NCI-H1417 treated with DMSO at 0.1 percent for 48 hours (cell line): Measurements from ENCODE around the gene AQP10.
"Not testable (repeated sequence)": the region's sequence is repeated elsewhere in the genome, so short reads cannot be mapped to it uniquely, and the experiment has no call there.

ENCODE experiments used
- DNase-seq: peaks from one replicate; lab custom pipeline; 2025; lab: John Stamatoyannopoulos, UW

Gene AQP10

DNA sequence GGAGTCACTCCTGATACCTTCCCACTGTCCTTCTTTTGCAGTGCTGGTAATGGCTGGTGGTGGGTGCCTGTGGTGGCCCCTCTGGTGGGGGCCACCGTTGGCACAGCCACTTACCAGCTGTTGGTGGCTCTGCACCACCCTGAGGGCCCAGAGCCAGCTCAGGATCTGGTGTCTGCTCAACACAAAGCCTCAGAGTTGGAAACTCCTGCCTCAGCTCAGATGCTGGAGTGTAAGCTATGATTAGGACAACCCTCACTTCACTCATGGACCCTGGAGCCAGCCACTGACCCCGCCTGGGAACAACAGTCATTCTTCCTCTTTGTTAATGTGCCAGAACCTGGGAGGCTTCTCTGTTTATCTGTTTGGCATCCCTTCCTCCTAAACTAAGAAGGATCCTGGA, 3.3 kb downstream of the AQP10 start:
- no peak for DNase-seq

DNA sequence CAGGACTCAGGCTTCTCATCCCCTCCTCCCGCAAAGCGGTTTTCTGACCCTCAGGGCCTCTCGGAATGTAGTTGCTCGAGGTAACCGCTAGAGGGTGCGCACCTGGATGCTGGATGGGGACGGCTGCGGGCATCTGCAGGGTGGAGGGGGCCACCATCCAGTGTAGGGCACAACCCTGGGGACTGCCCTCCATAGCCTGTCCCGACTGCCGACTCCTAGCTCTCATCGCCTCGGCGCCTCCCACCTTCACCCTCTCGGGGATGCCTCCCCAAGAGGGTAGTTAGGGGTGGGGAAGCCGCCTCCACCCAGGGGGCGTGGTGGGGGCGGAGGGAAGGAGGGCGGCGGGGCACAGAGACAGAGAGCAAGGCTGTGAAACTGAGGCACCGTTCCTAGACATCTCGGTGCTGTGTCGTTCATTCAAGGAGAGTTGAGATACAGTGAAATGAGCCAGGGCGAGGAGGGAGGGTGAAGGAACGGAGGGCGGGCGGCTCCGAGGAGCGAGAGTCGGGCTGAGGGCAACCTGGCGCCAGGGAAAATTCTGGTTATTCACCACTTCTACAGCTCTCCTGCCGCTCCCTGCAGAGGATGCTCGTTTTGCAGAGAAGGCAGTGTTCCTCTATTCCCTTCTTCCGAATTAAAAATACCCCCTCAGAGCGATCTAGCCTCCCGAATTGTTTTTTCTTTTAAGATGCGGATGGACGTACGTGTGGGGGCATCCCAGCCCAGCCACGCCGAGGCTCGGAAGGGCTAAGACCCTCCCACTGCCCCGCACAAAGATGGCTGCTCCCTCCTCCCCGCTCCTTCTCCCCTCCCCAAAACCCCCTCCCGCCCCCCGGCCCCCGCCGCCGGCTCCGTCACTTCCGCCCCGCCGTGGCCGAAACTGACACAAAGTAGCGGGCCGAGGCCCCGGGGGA, 4.0 kb downstream of the AQP10 start, which contains the start of gene ATP8B2:
Gene ATP8B2, plus strand, starts transcription at position 857 of the 914 bp plus-strand sequence. CDS start 2,617 bp downstream, outside the sequence.
- DNase-seq = no peak

DNA sequence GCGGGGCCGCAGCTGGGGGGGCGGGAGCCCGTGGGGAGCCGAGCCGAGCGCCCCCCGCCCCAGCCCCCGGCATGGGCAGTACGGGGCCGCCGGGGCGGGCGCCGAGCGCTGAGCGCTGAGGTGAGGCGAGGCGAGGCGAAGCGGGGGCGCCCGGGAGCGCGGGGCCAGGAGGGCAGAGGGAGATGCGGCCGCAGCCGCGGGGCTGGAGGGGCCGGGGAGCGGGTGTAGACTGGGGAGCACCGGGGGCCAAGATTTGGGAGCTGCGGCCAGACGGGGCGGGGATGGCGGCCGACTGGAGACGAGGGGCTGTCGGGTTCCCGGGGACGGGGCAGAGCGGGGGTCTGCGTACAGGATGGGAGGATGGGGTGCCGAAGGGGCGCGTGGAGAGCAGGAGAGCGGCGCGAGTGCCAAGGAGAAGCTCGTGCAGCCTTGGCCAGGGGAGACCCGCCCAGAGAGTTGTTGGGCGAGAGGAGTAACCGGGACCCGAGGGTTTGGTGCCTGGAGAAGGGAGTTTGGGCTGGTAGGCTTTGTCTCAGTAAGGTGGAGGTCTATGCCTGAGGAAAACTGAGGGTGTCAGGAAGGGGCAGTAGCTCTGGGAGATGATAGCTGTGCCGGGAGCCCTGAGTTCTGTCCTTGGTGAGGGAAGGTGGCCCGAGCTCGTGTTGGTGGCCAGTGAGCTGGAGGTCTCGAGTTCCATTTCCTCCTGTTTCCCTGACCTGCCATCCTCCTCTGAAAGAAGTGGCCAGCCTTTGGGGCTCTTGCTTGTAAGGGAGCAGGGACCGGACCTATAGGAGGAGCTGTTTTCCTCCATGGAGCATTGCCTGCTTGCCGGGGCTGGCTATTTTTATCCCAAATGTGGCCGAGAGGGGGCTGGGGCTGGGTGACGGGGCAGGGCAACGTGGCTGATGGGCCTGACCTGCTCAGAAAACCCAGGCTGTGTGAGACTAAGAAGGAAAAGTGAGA, 5.0 kb downstream of the AQP10 start:
- DNase-seq = no peak

DNA sequence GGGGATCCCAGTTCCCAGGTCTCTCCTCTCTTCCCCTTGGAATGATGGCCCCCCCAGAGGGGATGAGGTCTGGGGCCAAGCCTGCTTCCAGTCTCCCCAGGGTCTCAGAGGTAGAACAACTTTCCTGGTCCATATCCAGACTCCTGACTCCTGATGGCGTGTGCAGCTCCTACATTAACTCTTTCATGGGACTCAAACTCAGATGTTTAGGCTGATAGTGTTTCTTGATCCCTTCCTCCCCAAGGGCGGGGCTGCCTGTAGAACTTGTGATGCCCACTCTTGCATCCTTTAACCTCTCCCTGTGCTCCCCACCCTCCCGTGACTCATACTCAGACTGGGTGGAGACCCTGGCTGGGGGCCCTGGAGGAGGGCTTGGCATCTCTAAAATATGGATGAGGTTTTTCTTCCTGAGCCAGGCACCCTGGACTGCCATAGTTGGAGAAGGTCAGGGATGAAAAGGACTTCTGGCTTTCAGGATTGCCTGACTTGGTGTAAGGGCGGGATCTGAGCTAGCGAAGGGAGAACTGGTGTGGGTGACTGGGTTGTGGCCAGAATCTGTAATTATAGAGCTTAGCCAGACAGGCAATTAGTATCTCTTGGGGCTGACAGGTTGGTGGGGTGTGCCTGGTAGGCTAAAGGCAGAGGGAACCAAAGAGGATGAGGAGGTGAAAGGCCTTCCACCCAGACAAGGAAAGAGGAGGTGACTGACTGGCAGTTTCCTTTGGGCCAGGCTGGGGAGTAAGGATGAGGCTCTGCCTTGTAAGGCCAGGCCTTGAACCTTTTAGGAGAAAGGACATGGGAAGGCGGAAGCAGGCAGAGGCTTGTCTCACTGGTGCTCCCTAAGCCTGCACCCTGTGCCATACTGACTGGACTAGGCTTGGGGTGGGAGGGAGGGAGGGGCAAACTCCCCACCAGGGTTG, 5.9 kb downstream of the AQP10 start:
- no peak for DNase-seq

DNA sequence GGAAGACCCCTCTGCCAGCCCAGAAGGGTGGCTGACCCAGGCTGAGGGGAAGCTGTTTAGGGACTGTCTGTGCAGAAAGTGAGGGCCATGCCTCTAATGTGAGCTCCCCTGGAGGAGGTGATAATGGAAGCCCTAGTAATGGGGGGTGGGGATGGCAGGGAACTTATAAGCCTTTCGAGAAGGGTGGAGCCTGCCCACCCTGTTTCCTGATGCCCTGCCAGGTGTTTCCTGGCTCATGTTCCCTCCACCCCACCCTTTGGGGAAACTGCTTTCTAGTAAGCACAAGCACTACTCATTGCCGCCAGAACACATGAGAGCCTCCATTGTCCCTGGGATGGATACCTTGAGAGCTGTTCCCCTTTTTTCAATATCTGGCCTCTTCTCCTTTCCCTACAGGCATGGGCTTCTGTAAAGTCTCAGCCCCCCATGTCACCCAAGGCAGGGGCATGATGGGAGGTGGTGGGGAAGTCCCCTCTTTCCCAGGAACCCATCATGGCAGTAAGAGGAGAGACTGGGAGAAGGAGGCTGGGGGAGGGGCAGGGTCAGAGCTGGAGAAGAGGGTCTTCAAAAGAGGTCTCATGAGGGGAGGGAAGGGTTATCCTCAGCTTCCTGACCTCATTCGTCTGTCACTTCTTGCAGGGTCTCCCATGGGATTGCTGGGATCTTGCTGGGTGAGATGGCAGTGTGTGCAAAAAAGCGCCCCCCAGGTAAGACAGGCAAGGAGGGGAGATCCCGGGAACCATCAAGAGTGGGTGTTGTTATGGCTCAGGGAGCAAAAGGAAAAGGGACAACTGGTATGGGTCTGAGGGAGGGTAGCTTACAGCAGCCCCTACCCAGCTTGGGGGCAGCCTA, 6.8 kb downstream of the AQP10 start:
- DNase-seq = no peak

DNA sequence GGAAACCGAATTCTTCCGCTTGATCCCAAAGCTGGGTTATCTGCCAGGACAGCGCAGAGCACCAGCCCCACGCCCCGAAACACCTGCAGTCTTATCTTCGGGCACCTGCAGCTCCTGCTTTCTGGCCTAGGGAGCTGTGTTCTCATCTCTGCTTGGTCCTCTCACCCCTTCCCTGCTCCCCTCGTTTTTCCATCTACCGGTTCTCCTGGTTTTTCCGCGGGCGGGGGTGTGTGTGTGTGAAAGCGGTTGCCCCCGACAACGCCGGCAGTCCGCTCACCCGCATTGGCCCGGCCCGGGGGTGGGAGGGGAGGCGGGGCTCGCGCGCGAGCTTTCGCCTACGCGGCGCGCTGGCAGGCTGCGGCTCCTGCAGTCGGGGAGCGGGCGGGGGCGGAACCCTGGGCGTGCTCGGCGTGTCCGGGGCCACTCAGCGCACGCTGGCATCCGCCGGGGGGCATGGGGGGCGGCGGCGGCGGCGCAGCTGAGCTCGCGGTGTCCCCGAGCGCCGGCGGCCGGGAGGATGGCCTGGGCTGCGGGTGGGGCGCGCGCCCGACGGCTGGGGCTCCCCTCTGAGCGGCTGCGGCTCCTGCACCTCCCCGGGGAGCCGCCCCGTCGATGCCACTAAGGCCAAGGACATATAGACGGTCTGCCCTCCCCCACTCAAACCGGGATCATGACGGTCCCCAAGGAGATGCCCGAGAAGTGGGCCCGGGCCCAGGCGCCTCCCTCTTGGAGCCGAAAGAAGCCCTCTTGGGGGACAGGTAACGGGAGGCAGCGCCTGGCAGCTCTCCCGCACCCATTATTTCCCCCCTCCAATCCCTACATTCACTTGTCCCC, 7.6 kb downstream of the AQP10 start:
- DNase-seq = peak; percentile 38

DNA sequence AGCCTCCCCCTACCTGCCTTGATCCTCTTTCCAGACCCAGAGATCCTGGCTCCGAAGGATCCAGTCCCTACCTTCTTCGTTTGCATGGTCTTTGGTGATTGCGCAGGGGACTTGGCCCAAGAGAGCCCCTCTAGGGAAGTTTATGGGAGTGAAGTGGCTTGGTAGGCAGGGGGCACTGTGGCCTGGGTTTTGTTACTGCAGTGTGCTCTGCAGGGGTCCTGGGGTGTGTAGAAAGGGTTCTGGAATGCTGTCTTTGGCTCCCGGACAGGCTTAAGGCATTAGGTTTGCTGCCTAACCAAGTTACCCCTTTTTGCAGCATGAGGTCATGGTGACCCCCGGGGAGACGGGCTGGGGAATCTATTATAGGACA, 8.2 kb downstream of the AQP10 start:
- no peak for DNase-seq

DNA sequence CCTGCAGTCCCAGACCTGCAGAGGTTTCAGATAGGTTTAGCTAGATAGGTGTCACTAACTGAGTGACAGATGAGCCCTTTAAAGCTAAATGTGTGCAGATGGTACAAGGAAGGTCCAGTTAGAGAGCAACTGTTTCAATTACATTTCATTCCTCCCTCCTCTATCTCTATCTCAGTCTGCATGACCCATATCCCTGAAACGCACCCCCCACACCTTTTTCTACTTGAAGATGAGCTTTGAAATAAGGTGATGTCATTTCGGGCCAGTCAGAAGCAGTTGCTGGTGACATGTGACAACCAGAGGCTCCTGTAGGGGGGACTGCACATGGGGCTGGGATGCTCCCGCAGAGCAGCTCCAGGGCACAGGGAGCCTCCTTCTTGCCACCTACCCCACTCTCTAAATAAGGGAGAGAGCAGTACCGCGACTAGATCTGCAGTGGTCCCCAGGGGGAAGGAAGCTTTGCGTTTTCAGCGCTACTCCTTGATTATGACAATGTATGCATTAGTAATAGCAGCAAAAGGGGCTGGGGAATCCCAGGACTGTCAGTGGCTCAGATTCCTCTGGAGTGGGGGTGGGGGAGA, 8.7 kb downstream of the AQP10 start:
- no peak for DNase-seq

DNA sequence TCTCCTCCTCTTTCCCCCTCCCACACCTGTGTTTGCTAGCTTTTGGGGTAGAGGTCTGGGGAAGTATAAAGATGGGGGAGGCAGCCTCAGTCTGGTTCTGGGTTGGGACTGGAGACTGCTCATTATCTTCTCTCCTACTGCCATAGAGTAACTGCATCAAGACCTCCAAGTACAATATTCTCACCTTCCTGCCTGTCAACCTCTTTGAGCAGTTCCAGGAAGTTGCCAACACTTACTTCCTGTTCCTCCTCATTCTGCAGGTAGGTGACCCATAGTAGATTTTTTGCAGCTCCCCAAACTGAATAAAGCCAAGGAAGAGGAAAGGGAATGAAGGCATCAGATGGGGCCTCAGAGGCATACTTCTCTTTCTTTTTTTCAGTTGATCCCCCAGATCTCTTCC, 9.8 kb downstream of the AQP10 start:
- no peak for DNase-seq

DNA sequence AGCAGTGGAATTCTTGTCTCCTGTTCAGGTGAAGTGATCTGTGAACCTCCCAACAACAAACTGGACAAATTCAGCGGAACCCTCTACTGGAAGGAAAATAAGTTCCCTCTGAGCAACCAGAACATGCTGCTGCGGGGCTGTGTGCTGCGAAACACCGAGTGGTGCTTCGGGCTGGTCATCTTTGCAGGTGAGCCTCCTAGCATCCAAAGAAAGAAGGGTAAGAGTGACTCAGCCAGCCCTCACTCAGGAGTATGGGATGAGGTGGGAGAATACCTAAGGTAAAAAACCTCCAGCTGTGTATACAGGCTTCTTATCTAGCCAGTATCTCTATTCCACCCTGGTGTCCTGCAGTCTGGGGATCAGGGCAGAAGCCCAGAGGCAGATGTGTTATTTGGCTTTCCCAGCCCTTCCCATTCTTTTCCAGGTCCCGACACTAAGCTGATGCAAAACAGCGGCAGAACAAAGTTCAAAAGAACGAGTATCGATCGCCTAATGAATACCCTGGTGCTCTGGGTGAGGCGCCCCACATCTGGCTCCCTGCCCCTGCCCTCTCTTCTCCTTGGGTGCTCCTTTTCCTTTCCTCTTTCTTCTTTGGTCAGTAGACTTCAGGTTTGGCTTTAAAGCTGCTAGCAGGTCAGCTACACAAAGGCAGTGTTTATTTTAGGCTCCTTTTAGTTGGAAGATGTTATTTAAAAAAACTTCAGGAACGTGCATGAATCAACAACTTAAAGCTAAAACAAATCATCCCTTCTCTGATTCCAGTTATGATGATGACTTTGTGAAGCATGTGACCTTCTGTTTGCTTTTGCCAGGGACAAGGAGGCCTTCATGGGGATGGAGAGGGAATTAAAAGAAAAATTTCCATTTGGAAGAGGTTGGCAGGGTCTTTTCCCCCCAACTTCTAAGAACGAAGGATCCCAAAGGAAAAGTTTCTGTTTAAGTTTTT, 13.5 kb downstream of the AQP10 start:
- no peak for DNase-seq

DNA sequence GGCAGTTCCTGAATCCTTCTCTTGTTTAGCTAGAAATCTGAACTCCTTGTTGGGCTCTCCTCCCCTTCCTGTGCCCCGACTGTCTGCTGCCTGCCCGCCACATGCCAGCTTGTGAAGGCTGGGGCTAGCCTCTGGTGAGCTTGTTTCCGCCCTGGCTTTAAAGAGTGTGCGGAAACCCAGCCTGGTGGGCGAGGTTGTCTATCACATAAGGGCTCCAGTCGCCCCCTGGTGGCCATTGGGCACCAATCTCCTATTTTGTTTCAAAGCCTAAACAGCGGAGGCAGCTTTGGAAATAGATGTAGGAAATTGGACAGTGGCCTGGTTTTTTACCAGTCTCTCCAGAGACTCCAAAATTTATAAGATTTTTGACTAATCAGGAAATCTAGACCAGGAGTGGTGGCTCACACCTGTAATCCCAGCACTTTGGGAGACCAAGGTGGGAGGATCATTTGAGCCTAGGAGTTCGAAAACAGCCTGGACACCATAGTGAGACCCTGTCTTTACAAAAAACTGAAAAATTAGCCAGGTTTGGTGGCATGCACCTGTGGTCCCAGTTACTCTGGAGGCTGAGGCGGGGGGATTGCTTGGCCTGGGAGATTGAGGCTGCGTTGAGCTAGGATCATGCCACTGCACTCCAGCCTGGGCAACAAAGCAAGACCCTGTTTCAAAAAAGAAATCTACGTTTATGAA, 14.3 kb downstream of the AQP10 start:
- DNase-seq = no peak

DNA sequence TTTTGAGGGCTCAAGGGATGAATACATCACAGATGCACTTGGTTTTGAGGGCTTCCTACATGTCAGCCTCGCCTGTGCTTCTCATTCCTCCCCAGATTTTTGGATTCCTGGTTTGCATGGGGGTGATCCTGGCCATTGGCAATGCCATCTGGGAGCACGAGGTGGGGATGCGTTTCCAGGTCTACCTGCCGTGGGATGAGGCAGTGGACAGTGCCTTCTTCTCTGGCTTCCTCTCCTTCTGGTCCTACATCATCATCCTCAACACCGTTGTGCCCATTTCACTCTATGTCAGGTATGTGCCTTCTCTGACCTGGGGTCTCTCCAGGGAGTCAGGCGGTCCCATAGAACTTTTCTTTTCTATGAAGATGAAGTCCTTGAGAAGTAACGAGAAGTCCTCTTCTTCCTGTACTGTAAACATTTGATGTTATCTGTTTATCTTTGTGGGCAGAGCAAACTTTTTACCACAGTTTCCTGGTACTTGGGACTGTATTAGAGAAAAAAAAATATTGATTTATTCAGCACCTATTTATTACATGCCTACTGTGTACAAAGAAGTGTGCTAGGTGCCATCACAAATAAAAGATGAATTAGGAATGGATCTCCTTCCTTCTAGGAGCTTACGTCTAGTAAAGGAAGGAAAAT, 16.5 kb downstream of the AQP10 start:
- DNase-seq = no peak

DNA sequence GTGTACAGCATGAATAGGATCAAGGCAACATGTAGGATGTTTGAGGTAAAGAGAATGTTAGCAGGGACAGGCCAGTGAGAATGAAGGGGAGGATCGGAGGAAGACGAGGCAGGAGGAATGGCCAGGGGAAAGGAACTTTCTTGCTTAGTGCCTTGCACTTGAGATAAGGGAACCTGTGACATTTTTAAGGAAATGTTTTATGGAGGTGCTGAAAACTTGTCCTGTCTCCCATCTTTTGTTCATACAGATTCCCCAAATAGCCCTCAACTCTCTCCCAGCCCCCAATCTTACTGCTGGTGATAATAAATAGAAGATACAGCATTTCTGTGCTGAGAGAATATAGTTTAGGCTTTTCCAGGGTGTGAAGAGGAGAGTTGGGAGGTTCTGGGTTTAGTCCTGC, 18.0 kb downstream of the AQP10 start:
- no peak for DNase-seq

DNA sequence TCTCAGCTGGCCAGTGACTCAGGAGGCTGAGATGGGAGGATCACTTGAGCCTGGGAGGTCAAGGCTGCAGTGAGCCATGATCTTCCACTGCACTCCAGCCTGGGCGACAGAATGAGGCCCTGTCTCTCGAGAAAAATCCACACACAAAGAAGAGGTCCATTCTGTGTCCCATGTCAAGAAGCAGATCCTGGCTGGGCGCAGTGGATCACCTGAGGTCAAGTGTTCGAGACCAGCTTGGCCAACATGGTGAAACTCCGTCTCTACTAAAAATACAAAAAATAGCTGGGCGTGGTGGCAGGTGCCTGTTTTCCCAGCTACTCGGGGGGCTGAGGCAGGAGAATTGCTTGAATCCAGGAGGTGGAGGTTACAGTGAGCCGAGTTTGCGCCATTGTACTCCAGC, 20.5 kb downstream of the AQP10 start:
- DNase-seq = not testable (repeated sequence)

DNA sequence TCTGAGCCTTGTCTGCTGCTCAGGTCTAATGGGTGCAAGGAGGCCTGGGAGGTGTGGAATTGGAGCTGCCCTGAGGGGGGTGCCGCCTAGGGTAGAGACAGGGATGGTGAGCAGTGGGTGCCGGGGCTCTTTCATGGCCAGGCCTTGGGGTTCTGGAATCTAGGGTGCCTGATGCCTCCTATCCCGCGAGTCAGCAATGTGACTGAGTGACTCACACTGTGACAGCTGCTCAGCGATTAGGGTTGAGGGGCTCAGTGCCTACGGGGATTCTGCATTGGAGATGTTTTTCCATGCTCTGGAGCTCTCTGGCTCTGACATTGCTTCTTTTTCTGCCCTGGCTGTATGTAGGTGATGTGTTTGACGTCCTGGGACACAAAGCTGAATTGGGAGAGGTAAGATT, 21.2 kb downstream of the AQP10 start:
- no peak for DNase-seq

DNA sequence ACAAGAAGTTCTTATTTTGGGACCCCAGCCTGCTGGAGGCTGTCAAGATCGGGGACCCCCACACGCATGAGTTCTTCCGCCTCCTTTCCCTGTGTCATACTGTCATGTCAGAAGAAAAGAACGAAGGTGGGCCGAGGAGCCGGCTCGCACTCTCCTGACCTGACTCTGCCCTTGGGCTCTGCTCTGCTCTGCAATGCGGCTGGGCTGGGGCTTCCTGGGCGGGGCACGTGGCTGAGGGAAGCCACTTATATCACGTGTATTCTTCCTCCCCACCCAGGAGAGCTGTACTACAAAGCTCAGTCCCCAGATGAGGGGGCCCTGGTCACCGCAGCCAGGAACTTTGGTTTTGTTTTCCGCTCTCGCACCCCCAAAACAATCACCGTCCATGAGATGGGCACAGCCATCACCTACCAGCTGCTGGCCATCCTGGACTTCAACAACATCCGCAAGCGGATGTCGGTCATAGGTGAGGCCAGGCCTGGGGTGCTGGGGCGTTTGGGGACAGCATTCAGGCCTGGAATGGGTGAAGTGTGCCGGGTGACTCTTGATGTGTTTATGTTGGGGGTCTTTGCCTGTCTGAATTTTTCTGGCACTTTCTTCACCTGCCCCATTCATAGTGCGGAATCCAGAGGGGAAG, 22.1 kb downstream of the AQP10 start:
- no peak for DNase-seq
